ENCODE data around the gene HOXD4.

The HOXD4 gene

GRCh38 chr2:176145085-176145969 lies 6.0 kb upstream of the HOXD4 start:
- DNase-seq: no peak

- DNase-seq: no peak
These were observed 5.2 kb upstream of the HOXD4 start for GRCh38 chr2:176146101-176146500.

- DNase-seq: no peak
These were observed 4.7 kb upstream of the HOXD4 start for GRCh38 chr2:176146645-176147044.

- DNase-seq: no peak
These were observed 4.0 kb upstream of the HOXD4 start for GRCh38 chr2:176147210-176147799.

GRCh38 chr2:176147800-176148496 lies 3.4 kb upstream of the HOXD4 start:
- no peak for DNase-seq

GRCh38 chr2:176148751-176149421 lies 2.5 kb upstream of the HOXD4 start:
- no peak for DNase-seq

GRCh38 chr2:176149481-176149938 lies 1.8 kb upstream of the HOXD4 start:
- DNase-seq: no peak

GRCh38 chr2:176149939-176150583 lies 1.3 kb upstream of the HOXD4 start:
- no peak for DNase-seq

- DNase-seq: no peak
These were observed 537 bp upstream of the HOXD4 start for GRCh38 chr2:176150584-176151441.

GRCh38 chr2:176152350-176153181 lies 1.2 kb downstream of the HOXD4 start:
- DNase-seq: no peak

GRCh38 chr2:176154576-176155252 lies 3.4 kb downstream of the HOXD4 start:
- no peak for DNase-seq

- DNase-seq: no peak
These were observed 4.2 kb downstream of the HOXD4 start for GRCh38 chr2:176155356-176156044.

GRCh38 chr2:176156301-176156806 lies 5.0 kb downstream of the HOXD4 start:
- DNase-seq: no peak

- DNase-seq: no peak
These were observed 5.6 kb downstream of the HOXD4 start, which contains the start of gene HOXD3 for GRCh38 chr2:176156807-176157498. Gene HOXD3 (plus strand): TSS chr2:176157307. CDS start chr2:176169115, 11,808 bp downstream.

GRCh38 chr2:176157499-176158185 lies 6.3 kb downstream of the HOXD4 start:
- DNase-seq: no peak

- no peak for DNase-seq
These were observed 6.8 kb downstream of the HOXD4 start for GRCh38 chr2:176158186-176158591.

- no peak for DNase-seq
These were observed 7.7 kb downstream of the HOXD4 start for GRCh38 chr2:176158855-176159662.
